IMR-90 (cell line): ENCODE measurements around the gene TUBG2. TPM values are rescaled to one million over a fixed set of nuclear protein-coding genes. Genes with fewer than 3 reads are reported as not detected.

Experiments used
- ATAC-seq: fragments of 200-7000 bp; cut with Tn5 transposase; 2 replicates; pipeline ENCODE4 v1.9.1; 2020; ENCODE audit warnings: low read depth, mild to moderate bottlenecking, moderate library complexity
- BruUV-seq: library from RNA; stranded (reverse); fragments of 400-500 nt; replicated peaks from 2 replicates; lab custom pipeline; 2021; lab: Mats Ljungman, UMichigan
- CTCF ChIA-PET: fragments of 300-600 bp; formaldehyde crosslinking; extraction: SDS; loops from one replicate; lab custom pipeline; 2021; ENCODE audit warnings: antibody characterized with exemption; lab: Yijun Ruan, JAX
- POLR2A ChIA-PET: fragments of 300-600 bp; sonication (Branson Sonifier 250); formaldehyde crosslinking; loops from one replicate; lab custom pipeline; 2022; ENCODE audit warnings: antibody characterized with exemption; ENCODE audit not compliant: unreplicated experiment; lab: Charles Lee
- DNase-seq: peaks from one replicate; pipeline ENCODE4 v3.0.0; 2013
- H2AFZ ChIP-seq: replicated peaks from 2 replicates; pipeline ENCODE3; 2013; ENCODE audit warnings: low read length, mild to moderate bottlenecking; ENCODE audit not compliant: poor library complexity
- H2AK5ac ChIP-seq: 2 replicates; pipeline ENCODE4 v1.6.1; 2013; ENCODE audit warnings: low read depth, low read length, inconsistent platforms
- H2AK9ac ChIP-seq: replicated peaks from 2 replicates; pipeline ENCODE3; 2013; ENCODE audit warnings: mild to moderate bottlenecking, low read depth, low read length, moderate library complexity; ENCODE audit not compliant: poor library complexity
- H2BK120ac ChIP-seq: 2 replicates; pipeline ENCODE4 v1.6.1; 2013; ENCODE audit warnings: low read depth, low read length, inconsistent platforms
- H2BK15ac ChIP-seq: 3 replicates; pipeline ENCODE4 v1.6.1; 2013; ENCODE audit warnings: low read depth, low read length, inconsistent platforms
- H2BK20ac ChIP-seq: 2 replicates; pipeline ENCODE4 v1.6.1; 2013; ENCODE audit warnings: low read depth, mild to moderate bottlenecking, inconsistent platforms, low read length, moderate library complexity
- H2BK5ac ChIP-seq: 2 replicates; pipeline ENCODE4 v1.6.1; 2013; ENCODE audit warnings: mild to moderate bottlenecking, low read depth, low read length, inconsistent platforms; ENCODE audit not compliant: poor library complexity, severe bottlenecking
- H3K14ac ChIP-seq: replicated peaks from 2 replicates; pipeline ENCODE4 v1.6.1; 2013; ENCODE audit warnings: low read depth, low read length, inconsistent platforms
- H3K18ac ChIP-seq: 2 replicates; pipeline ENCODE4 v1.6.1; 2013; ENCODE audit warnings: low read depth, low read length, control low read depth
- H3K23ac ChIP-seq: 2 replicates; pipeline ENCODE4 v1.6.1; 2013; ENCODE audit warnings: low read depth, low read length, inconsistent platforms
- H3K27ac ChIP-seq: 2 replicates; pipeline ENCODE4 v1.5.1; 2013; ENCODE audit warnings: mild to moderate bottlenecking, control low read depth, low read length; ENCODE audit not compliant: insufficient read depth
- H3K27me3 ChIP-seq: 2 replicates; pipeline ENCODE4 v1.6.1; 2013; ENCODE audit warnings: low read length; ENCODE audit not compliant: control insufficient read depth, insufficient read depth
- H3K36me3 ChIP-seq: 2 replicates; pipeline ENCODE4 v1.6.1; 2013; ENCODE audit warnings: low read length, mixed read lengths; ENCODE audit not compliant: control insufficient read depth, insufficient read depth
- H3K4ac ChIP-seq: 2 replicates; pipeline ENCODE4 v1.6.1; 2013; ENCODE audit warnings: low read depth, low read length, inconsistent platforms
- H3K4me1 ChIP-seq: 2 replicates; pipeline ENCODE4 v1.6.1; 2013; ENCODE audit warnings: low read length, mixed read lengths; ENCODE audit not compliant: control insufficient read depth, insufficient read depth
- H3K4me2 ChIP-seq: 2 replicates; pipeline ENCODE4 v1.6.1; 2013; ENCODE audit warnings: low read depth, mild to moderate bottlenecking, control low read depth, low read length, moderate library complexity
- H3K4me3 ChIP-seq: 2 replicates; pipeline ENCODE4 v1.5.1; 2013; ENCODE audit warnings: low read depth, mild to moderate bottlenecking, control low read depth, low read length, moderate library complexity; ENCODE audit not compliant: insufficient read depth
- H3K56ac ChIP-seq: 2 replicates; pipeline ENCODE4 v1.6.1; 2013; ENCODE audit warnings: low read length, inconsistent platforms; ENCODE audit not compliant: insufficient read depth; ENCODE audit errors: extremely low read depth
- H3K79me1 ChIP-seq, 2 experiments: 2 replicates each; pipeline ENCODE4 v1.6.1; 2013; ENCODE audit warnings: low read length in 2 of 2, inconsistent platforms in 1 of 2, low read depth in 1 of 2
- H3K9ac ChIP-seq: 2 replicates; pipeline ENCODE4 v1.6.1; 2013; ENCODE audit warnings: low read depth, low read length, control low read depth
- H3K9me1 ChIP-seq: 2 replicates; pipeline ENCODE4 v1.6.1; 2013; ENCODE audit warnings: low read length, inconsistent platforms; ENCODE audit not compliant: insufficient read depth
- H3K9me3 ChIP-seq: 2 replicates; pipeline ENCODE4 v1.6.1; 2013; ENCODE audit warnings: low read length; ENCODE audit not compliant: control insufficient read depth, insufficient read depth
- H4K20me1 ChIP-seq: 2 replicates; pipeline ENCODE4 v1.6.1; 2013; ENCODE audit warnings: low read length, inconsistent platforms; ENCODE audit not compliant: insufficient read depth
- H4K5ac ChIP-seq: 2 replicates; pipeline ENCODE4 v1.6.1; 2013; ENCODE audit warnings: mild to moderate bottlenecking, low read depth, low read length, control low read depth
- H4K8ac ChIP-seq, 2 experiments: 2 replicates each; pipeline ENCODE4 v1.6.1; 2013; ENCODE audit warnings: low read depth in 2 of 2, low read length in 2 of 2, control low read depth in 1 of 2, inconsistent platforms in 1 of 2
- H4K91ac ChIP-seq: 2 replicates; pipeline ENCODE4 v1.6.1; 2013; ENCODE audit warnings: low read depth, low read length, inconsistent platforms; ENCODE audit not compliant: insufficient read depth
- CTCF ChIP-seq: conservative IDR thresholded peaks from 2 replicates; pipeline ENCODE4 v1.5.1; 2012; ENCODE audit warnings: mild to moderate bottlenecking, low read depth, low read length, improper control_type of control experiment
- FOS ChIP-seq: fragments of 150-350 bp; IDR thresholded peaks from 2 replicates; pipeline ENCODE4 v1.6.1; 2016; ENCODE audit warnings: low read depth, low read length
- WGBS, 2 experiments: methylation state at CpG; one replicate each; pipeline versions ENCODE4 v1.1.5 to v1.1.7; 2013; ENCODE audit warnings: missing lambda C conversion rate in 2 of 2; ENCODE audit not compliant: insufficient read length in 1 of 2; ENCODE audit errors: extremely low coverage in 2 of 2; 5-methylcytosine and 5-hydroxymethylcytosine counted together
- dilution Hi-C: fragments of 300-500 bp; cut with HindIII; formaldehyde crosslinking; loops from one replicate; pipeline ENCODE4 v1.14.3; 2018; ENCODE audit warnings: low sequenced_read_pairs; ENCODE audit not compliant: unreplicated experiment
- in situ Hi-C: fragments of 300-500 bp; cut with MboI; formaldehyde crosslinking; loops from 3 replicates; pipeline ENCODE4 v1.14.3; 2019; ENCODE audit warnings: low sequenced_read_pairs, inconsistent platforms, mixed read lengths
- intact Hi-C: fragments of 100-400 bp; cut with micrococcal nuclease; formaldehyde crosslinking; loops from 2 replicates; pipeline ENCODE4 v1.10.0; 2022
- polyA plus RNA-seq, 3 experiments: library from polyadenylated mRNA; depleted of rRNA; stranded (reverse); fragments of >200 nt; gene quantifications; 2 replicates each; pipeline ENCODE4 v1.2.3, GENCODE V29; 2012; ENCODE audit warnings: low replicate concordance in 1 of 3
- total RNA-seq: library from RNA; depleted of rRNA; stranded (reverse); fragments of >200 nt; gene quantifications from 2 replicates; pipeline ENCODE4 v1.2.3, GENCODE V29; 2012

The TUBG2 gene
- total and polyA plus RNA-seq, 2 of the 4 experiments (the other 2 are of a cell fraction): 3.6 to 24.6 TPM

GRCh38 chr17:42670789-42671657, 11.9 kb downstream of the TUBG2 start:
- H3K4me2 ChIP-seq: no peak overlapping the region
- H3K4me1 ChIP-seq: peaks cover 24% of the 10 kb centered on the region
- H4K20me1 ChIP-seq: peaks cover 45% of the 10 kb centered on the region
- TF ChIP-seq CTCF (no peak), FOS (no peak)
- no peak overlapping the region for H2BK15ac ChIP-seq
- no TSS peak for BruUV-seq
- H2BK20ac ChIP-seq: no peak overlapping the region
- ChIA-PET POLR2A (interaction anchor here (0.6 kb wide), 1 partner anchor 10 kb away, joined by 5 read pairs; no protein-coding TSS in a partner anchor), CTCF (no interaction called here)
- H3K79me1 ChIP-seq: peaks cover 11 to 64% of the 10 kb centered on the region in 2 experiments; a peak in 3 of 4 replicates
- WGBS, 2 experiments: 86% methylated on average over 16 of the region's 50 CpGs; no CpG with 5 or more reads in 1 of the 2 experiments
- H2AK9ac ChIP-seq: no peak overlapping the region
- no peak overlapping the region for H3K27ac ChIP-seq
- no peaks in the 10 kb centered on the region for H3K9me3 ChIP-seq
- H2AK5ac ChIP-seq: no peak overlapping the region
- no peak overlapping the region for H4K5ac ChIP-seq
- no peak overlapping the region for H3K14ac ChIP-seq
- no peak overlapping the region for H3K4me3 ChIP-seq
- ATAC-seq (no peak), DNase-seq (no peak)
- no peak overlapping the region for H3K9ac ChIP-seq
- no peak overlapping the region for H3K4ac ChIP-seq
- H4K91ac ChIP-seq: no peak overlapping the region
- in situ Hi-C loops (no loop called here), dilution Hi-C loops (no loop called here), intact Hi-C loops (no loop called here)
- H3K18ac ChIP-seq: no peak overlapping the region
- H2AFZ ChIP-seq: no peak overlapping the region
- H3K27me3 ChIP-seq: no peaks in the 10 kb centered on the region
- no peak overlapping the region for H3K56ac ChIP-seq
- no peak overlapping the region for H4K8ac ChIP-seq
- H2BK120ac ChIP-seq: no peak overlapping the region
- peaks cover 12% of the 10 kb centered on the region for H3K9me1 ChIP-seq
- H3K36me3 ChIP-seq: peaks cover 61% of the 10 kb centered on the region
- no peak overlapping the region for H2BK5ac ChIP-seq
- H3K23ac ChIP-seq: no peak overlapping the region
